GM23338 (cell line): Measurements from ENCODE around the gene NRG3. TPM values are rescaled to one million over a fixed set of nuclear protein-coding genes. Genes with fewer than 3 reads are reported as not detected.

Experiments used
- ATAC-seq: fragments of 200-7000 bp; cut with Tn5 transposase; 3 replicates; pipeline ENCODE4 v1.9.1; 2020
- DNase-seq: peaks from one replicate; pipeline ENCODE4 v3.0.0-alpha.2; 2015; ENCODE audit warnings: low spot score
- H2AFZ ChIP-seq: fragments of 200-600 bp; sonication (generic); 2 replicates; pipeline ENCODE4 v1.8.0; 2016; ENCODE audit warnings: antibody characterized with exemption, mild to moderate bottlenecking, moderate library complexity
- H3F3A ChIP-seq: fragments of 200-600 bp; sonication (generic); replicated peaks from 2 replicates; pipeline ENCODE4 v1.8.0; 2017; ENCODE audit warnings: antibody characterized with exemption, mixed run types, low read depth
- H3K27ac ChIP-seq: fragments of 200-600 bp; sonication (generic); 2 replicates; pipeline ENCODE4 v1.6.1; 2016; ENCODE audit warnings: low read depth
- H3K27me3 ChIP-seq: fragments of 200-600 bp; sonication (generic); 2 replicates; pipeline ENCODE4 v1.8.0; 2016; ENCODE audit warnings: mild to moderate bottlenecking, mixed run types, moderate library complexity; ENCODE audit not compliant: insufficient read depth
- H3K36me3 ChIP-seq: fragments of 200-600 bp; sonication (generic); 2 replicates; pipeline ENCODE4 v1.8.0; 2016; ENCODE audit warnings: mild to moderate bottlenecking; ENCODE audit not compliant: insufficient read depth
- H3K4me1 ChIP-seq: fragments of 200-600 bp; sonication (generic); 2 replicates; pipeline ENCODE4 v1.8.0; 2016; ENCODE audit warnings: mild to moderate bottlenecking, moderate library complexity; ENCODE audit not compliant: insufficient read depth
- H3K4me2 ChIP-seq: fragments of 200-600 bp; sonication (generic); 2 replicates; pipeline ENCODE4 v1.7.1; 2017; ENCODE audit warnings: mixed run types
- H3K4me3 ChIP-seq: fragments of 200-600 bp; sonication (generic); 2 replicates; pipeline ENCODE4 v1.6.1; 2016; ENCODE audit warnings: mixed run types
- H3K79me2 ChIP-seq: fragments of 200-600 bp; sonication (generic); replicated peaks from 2 replicates; pipeline ENCODE4 v1.8.0; 2017; ENCODE audit warnings: mild to moderate bottlenecking; ENCODE audit not compliant: insufficient read depth
- H3K9me2 ChIP-seq: fragments of 200-600 bp; sonication (generic); 2 replicates; pipeline ENCODE4 v1.8.0; 2017; ENCODE audit not compliant: insufficient read depth
- H4K20me1 ChIP-seq: fragments of 200-600 bp; sonication (generic); replicated peaks from 2 replicates; pipeline ENCODE4 v1.8.0; 2017; ENCODE audit warnings: mild to moderate bottlenecking; ENCODE audit not compliant: insufficient read depth
- H3K27ac Mint-ChIP-seq: 2 replicates; pipeline ENCODE4 v1.8.0; 2020; ENCODE audit warnings: inconsistent platforms, mild to moderate bottlenecking, moderate library complexity, mixed read lengths
- H3K27me3 Mint-ChIP-seq: 3 replicates; pipeline ENCODE4 v1.8.0; 2022; ENCODE audit warnings: low read depth, mild to moderate bottlenecking, moderate library complexity, mixed read lengths, inconsistent platforms; ENCODE audit not compliant: insufficient read depth, poor library complexity
- H3K36me3 Mint-ChIP-seq: 3 replicates; pipeline ENCODE4 v1.8.0; 2021; ENCODE audit warnings: low read depth, mild to moderate bottlenecking, inconsistent platforms, moderate library complexity, mixed read lengths
- H3K4me1 Mint-ChIP-seq: 3 replicates; pipeline ENCODE4 v1.8.0; 2020; ENCODE audit warnings: mild to moderate bottlenecking, inconsistent platforms, mixed read lengths
- H3K4me3 Mint-ChIP-seq: 3 replicates; pipeline ENCODE4 v1.8.0; 2021; ENCODE audit warnings: moderate library complexity, mild to moderate bottlenecking, inconsistent platforms, mixed read lengths
- H3K9me3 Mint-ChIP-seq: 3 replicates; pipeline ENCODE4 v1.8.0; 2020; ENCODE audit warnings: moderate library complexity, mild to moderate bottlenecking, inconsistent platforms, mixed read lengths
- CREB1 ChIP-seq: fragments of 250-450 bp; sonication (Bioruptor Pico); IDR thresholded peaks from 2 replicates; pipeline ENCODE4 v1.5.0; 2020; ENCODE audit warnings: low read depth, mild to moderate bottlenecking, moderate library complexity
- JUNB ChIP-seq: IDR thresholded peaks from one replicate; pipeline ENCODE4 v1.6.1; 2016; ENCODE audit warnings: antibody characterized with exemption; ENCODE audit not compliant: unreplicated experiment
- NANOG ChIP-seq: IDR thresholded peaks from 2 replicates; pipeline ENCODE4 v1.6.1; 2016; ENCODE audit warnings: antibody characterized with exemption, borderline replicate concordance
- REST ChIP-seq: IDR thresholded peaks from one replicate; pipeline ENCODE4 v1.6.1; 2018; ENCODE audit warnings: antibody characterized with exemption; ENCODE audit not compliant: unreplicated experiment
- polyA plus RNA-seq: library from polyadenylated mRNA; unstranded; fragments of >200 nt; fragmentation: Nextera tagmentation; extraction: Ambion mirVana; gene quantifications from 2 replicates; pipeline ENCODE4 v1.2.1, GENCODE V29; 2016
- total RNA-seq: library from RNA; depleted of rRNA; stranded (reverse); fragments of >200 nt; shearing (Covaris generic); gene quantifications from 2 replicates; pipeline ENCODE4 v1.2.3, GENCODE V29; 2014
- TF ChIP-seq, protein P1 (sequence below): fragments of 250-450 bp; sonication (Bioruptor Pico); IDR thresholded peaks from 2 replicates; pipeline ENCODE4 v1.5.0; 2020; ENCODE audit warnings: mild to moderate bottlenecking, moderate library complexity

Gene NRG3
- total and polyA plus RNA-seq, 2 experiments from 2014 or later, result 1.9 to 3.9 TPM

GRCh38 chr10:82737549-82737948 is 862.6 kb downstream of the NRG3 start (continued):
- TF ChIP-seq, protein P1, sequence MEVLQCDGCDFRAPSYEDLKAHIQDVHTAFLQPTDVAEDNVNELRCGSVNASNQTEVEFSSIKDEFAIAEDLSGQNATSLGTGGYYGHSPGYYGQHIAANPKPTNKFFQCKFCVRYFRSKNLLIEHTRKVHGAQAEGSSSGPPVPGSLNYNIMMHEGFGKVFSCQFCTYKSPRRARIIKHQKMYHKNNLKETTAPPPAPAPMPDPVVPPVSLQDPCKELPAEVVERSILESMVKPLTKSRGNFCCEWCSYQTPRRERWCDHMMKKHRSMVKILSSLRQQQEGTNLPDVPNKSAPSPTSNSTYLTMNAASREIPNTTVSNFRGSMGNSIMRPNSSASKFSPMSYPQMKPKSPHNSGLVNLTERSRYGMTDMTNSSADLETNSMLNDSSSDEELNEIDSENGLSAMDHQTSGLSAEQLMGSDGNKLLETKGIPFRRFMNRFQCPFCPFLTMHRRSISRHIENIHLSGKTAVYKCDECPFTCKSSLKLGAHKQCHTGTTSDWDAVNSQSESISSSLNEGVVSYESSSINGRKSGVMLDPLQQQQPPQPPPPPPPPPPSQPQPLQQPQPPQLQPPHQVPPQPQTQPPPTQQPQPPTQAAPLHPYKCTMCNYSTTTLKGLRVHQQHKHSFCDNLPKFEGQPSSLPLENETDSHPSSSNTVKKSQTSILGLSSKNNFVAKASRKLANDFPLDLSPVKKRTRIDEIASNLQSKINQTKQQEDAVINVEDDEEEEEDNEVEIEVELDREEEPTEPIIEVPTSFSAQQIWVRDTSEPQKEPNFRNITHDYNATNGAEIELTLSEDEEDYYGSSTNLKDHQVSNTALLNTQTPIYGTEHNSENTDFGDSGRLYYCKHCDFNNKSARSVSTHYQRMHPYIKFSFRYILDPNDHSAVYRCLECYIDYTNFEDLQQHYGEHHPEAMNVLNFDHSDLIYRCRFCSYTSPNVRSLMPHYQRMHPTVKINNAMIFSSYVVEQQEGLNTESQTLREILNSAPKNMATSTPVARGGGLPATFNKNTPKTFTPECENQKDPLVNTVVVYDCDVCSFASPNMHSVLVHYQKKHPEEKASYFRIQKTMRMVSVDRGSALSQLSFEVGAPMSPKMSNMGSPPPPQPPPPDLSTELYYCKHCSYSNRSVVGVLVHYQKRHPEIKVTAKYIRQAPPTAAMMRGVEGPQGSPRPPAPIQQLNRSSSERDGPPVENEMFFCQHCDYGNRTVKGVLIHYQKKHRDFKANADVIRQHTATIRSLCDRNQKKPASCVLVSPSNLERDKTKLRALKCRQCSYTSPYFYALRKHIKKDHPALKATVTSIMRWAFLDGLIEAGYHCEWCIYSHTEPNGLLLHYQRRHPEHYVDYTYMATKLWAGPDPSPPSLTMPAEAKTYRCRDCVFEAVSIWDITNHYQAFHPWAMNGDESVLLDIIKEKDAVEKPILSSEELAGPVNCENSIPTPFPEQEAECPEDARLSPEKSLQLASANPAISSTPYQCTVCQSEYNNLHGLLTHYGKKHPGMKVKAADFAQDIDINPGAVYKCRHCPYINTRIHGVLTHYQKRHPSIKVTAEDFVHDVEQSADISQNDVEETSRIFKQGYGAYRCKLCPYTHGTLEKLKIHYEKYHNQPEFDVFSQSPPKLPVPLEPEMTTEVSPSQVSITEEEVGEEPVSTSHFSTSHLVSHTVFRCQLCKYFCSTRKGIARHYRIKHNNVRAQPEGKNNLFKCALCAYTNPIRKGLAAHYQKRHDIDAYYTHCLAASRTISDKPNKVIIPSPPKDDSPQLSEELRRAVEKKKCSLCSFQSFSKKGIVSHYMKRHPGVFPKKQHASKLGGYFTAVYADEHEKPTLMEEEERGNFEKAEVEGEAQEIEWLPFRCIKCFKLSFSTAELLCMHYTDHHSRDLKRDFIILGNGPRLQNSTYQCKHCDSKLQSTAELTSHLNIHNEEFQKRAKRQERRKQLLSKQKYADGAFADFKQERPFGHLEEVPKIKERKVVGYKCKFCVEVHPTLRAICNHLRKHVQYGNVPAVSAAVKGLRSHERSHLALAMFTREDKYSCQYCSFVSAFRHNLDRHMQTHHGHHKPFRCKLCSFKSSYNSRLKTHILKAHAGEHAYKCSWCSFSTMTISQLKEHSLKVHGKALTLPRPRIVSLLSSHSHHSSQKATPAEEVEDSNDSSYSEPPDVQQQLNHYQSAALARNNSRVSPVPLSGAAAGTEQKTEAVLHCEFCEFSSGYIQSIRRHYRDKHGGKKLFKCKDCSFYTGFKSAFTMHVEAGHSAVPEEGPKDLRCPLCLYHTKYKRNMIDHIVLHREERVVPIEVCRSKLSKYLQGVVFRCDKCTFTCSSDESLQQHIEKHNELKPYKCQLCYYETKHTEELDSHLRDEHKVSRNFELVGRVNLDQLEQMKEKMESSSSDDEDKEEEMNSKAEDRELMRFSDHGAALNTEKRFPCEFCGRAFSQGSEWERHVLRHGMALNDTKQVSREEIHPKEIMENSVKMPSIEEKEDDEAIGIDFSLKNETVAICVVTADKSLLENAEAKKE (CRISPR knock-in tag), result no peak
- TF ChIP-seq JUNB, result no peak

DNA sequence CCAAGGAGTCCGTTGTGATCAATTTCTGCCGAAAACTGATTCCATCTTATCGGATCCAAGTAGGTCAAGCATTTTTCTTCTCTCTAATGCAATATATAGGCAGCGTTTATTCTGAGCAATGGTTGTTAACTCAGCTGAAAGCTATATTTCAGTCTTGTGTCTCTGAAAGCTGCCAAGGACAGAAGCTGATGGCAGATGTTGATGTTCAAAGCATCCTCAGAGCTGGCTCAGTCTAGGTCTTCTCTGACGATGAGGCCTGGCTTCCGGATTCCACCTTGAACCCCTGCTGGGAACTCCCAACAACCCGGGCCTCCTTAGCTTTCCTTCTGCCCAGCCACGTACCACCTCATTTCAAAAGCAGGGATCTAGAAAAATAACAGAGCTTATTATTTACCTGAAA is 863.6 kb downstream of the NRG3 start:
- DNase-seq, result no peak
- no peak overlapping the region for H3K4me2 ChIP-seq
- H3K27ac Mint-ChIP-seq, result no peak overlapping the region
- H3K79me2 ChIP-seq, result no peaks in the 10 kb centered on the region
- H3K27me3 Mint-ChIP-seq, result peaks cover 1% of the 10 kb centered on the region
- ATAC-seq, result no peak
- TF ChIP-seq REST, result no peak
- no peak for TF ChIP-seq JUNB
- no peak for TF ChIP-seq NANOG
- TF ChIP-seq CREB1 (CRISPR knock-in tag), result no peak
- no peaks in the 10 kb centered on the region for H3K4me1 ChIP-seq
- H3K4me1 Mint-ChIP-seq, result peaks cover 20% of the 10 kb centered on the region
- H3K27me3 ChIP-seq, result no peaks in the 10 kb centered on the region
- no peaks in the 10 kb centered on the region for H3K36me3 ChIP-seq
- H3K9me2 ChIP-seq, result no peaks in the 10 kb centered on the region
- H3K27ac ChIP-seq, result no peak overlapping the region
- no peak overlapping the region for H3K4me3 ChIP-seq
- no peak overlapping the region for H3K4me3 Mint-ChIP-seq
- no peaks in the 10 kb centered on the region for H3K36me3 Mint-ChIP-seq
- no peak overlapping the region for H2AFZ ChIP-seq
- H3K9me3 Mint-ChIP-seq, result no peaks in the 10 kb centered on the region; the same call in 2 of the 3 replicates
- H3F3A ChIP-seq, result no peaks in the 10 kb centered on the region
- no peaks in the 10 kb centered on the region for H4K20me1 ChIP-seq
